Vagina (tissue), 2 donors: ENCODE data around the gene PARP4. TPM values are rescaled to one million over a fixed set of nuclear protein-coding genes. Genes with fewer than 3 reads are reported as not detected.
A peak's percentile ranks its signal among the peaks of the same experiment; 100 is the strongest.

Experiments used
- DNase-seq, 2 donors: peaks; one replicate each; pipeline ENCODE4 v3.0.0-alpha.2; 2017; ENCODE audit errors: extremely low spot score in 2 of 2
- H3K27ac ChIP-seq: fragments of 200-600 bp; sonication (generic); one replicate; pipeline ENCODE4 v1.5.1; 2019
- H3K27me3 ChIP-seq: fragments of 200-600 bp; sonication (generic); one replicate; pipeline ENCODE4 v1.5.1; 2019
- H3K36me3 ChIP-seq, 2 donors: fragments of 200-600 bp; sonication (generic); one replicate each; pipeline ENCODE4 v1.5.1; 2017 to 2019
- H3K4me1 ChIP-seq: fragments of 200-600 bp; sonication (generic); one replicate; pipeline ENCODE4 v1.5.1; 2019
- H3K4me3 ChIP-seq, 2 donors: fragments of 200-600 bp; sonication (generic); 1 replicate in 1 of 2; 2 replicates in 1 of 2; pipeline ENCODE4 v1.5.1; 2016 to 2019
- H3K9me3 ChIP-seq: fragments of 200-600 bp; sonication (generic); one replicate; pipeline ENCODE4 v1.5.1; 2019
- POLR2A ChIP-seq, 2 donors: fragments of 450-650 bp; IDR thresholded peaks; one replicate each; pipeline ENCODE4 v1.6.1; 2017; ENCODE audit warnings: antibody characterized with exemption in 2 of 2, mild to moderate bottlenecking in 2 of 2, moderate library complexity in 2 of 2
- POLR2AphosphoS5 ChIP-seq, 2 donors: sonication (generic); formaldehyde crosslinking; IDR thresholded peaks; one replicate each; pipeline ENCODE4 v1.9.0; 2017; ENCODE audit warnings: antibody characterized with exemption in 2 of 2, mild to moderate bottlenecking in 2 of 2, low read depth in 1 of 2; ENCODE audit not compliant: insufficient read depth in 1 of 2
- intact Hi-C: fragments of 100-400 bp; cut with DNase I; formaldehyde crosslinking; loops from one replicate; pipeline ENCODE4 v1.15.1; 2023
- total RNA-seq: library from RNA; depleted of rRNA; stranded (reverse); fragments of >200 nt; gene quantifications from one replicate; pipeline ENCODE4 v1.2.3, GENCODE V29; 2016
- TF ChIP-seq, protein P1 (sequence below), 3 experiments: fragments of 450-650 bp in 2 of 3; fragments of 200-600 bp in 1 of 3; sonication (generic) in 1 of 3; IDR thresholded peaks; one replicate each; pipeline ENCODE4 v1.5.1; 2017 to 2019; ENCODE audit warnings: antibody characterized with exemption in 3 of 3, mild to moderate bottlenecking in 2 of 3, moderate library complexity in 2 of 3

PARP4 gene
- total RNA-seq, 1 donor from 2014 or later, result 47.4 TPM

DNA sequence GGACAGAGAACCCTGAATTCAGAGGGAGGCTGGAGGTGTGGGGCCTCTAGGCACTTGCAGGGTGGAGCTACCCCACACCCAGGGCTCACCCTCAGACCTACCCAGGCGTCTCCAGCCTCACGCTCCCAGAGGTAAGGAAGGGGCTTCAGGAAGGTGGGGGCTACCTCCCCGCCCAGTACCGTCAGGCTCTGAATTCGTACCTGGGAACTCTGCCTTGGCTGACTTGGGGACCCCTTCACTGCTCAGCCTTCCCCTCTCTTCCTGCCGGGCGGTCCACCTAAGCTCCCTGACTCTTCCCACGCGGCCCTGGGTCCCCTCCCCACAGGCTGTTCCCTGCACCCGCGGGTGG is 28.5 kb upstream of the PARP4 start:
- Histone ChIP-seq H3K4me1 (peaks cover 14% of the 10 kb centered on the region), H3K9me3 (no peaks in the 10 kb centered on the region), H3K27ac (no peak overlapping the region), H3K36me3 (no peaks in the 10 kb centered on the region), H3K27me3 (no peaks in the 10 kb centered on the region), H3K4me3 (peak overlapping the region; percentile 32 to 42)
- intact Hi-C loops, result no loop called here
- TF ChIP-seq POLR2A (IDR thresholded peaks at IDR 0.05) (no peak), POLR2AphosphoS5 (IDR thresholded peaks at IDR 0.05; ENCODE audit: insufficient read depth in 1 of 2, low read depth in 1 of 2) (no peak)
- TF ChIP-seq, protein P1, sequence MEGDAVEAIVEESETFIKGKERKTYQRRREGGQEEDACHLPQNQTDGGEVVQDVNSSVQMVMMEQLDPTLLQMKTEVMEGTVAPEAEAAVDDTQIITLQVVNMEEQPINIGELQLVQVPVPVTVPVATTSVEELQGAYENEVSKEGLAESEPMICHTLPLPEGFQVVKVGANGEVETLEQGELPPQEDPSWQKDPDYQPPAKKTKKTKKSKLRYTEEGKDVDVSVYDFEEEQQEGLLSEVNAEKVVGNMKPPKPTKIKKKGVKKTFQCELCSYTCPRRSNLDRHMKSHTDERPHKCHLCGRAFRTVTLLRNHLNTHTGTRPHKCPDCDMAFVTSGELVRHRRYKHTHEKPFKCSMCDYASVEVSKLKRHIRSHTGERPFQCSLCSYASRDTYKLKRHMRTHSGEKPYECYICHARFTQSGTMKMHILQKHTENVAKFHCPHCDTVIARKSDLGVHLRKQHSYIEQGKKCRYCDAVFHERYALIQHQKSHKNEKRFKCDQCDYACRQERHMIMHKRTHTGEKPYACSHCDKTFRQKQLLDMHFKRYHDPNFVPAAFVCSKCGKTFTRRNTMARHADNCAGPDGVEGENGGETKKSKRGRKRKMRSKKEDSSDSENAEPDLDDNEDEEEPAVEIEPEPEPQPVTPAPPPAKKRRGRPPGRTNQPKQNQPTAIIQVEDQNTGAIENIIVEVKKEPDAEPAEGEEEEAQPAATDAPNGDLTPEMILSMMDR (IDR thresholded peaks at IDR 0.05), result no peak
- no peak for DNase-seq

DNA sequence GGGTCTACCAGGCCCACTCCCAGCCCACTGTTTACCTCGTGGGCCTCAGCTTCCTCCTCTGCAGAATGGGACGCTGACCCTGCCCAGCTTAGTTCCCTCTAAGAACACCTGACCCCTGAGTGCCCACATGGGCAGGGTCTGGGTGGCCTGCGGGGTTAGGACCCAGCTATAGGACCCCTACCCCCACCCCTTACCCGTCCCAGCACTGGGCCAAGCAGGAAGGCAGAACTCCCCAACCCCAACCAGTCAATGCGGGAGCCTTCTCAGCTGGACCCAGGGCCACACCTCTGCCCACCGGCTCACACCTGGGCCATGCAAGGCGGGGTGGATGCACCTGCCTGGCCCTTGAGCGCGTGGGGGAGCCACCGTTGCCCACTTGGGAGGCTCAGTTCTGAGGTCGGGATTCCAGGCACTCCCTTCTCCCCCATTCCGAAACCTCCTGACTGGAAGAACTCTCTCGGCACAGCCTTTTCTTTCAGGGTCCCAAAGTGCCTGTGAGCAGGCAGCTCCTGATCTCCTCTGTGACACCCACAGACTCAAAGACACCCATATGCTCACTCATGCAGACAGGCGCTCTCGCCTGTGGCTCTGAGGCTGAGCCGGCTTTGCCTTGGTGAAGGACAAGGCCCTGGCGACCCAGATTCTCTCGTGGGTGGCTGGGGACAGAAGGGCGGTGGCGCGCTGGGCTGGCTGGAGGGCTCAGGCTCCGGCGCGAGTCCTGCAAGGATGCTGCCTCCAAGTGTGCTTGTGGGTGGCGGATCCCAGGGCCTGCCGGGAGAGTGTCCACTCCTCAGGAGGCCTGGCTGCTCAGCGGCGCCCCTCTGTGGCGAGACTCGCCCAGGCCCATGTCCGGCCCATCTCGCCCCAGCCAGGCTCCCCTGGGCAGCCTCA is 27.9 kb upstream of the PARP4 start:
- intact Hi-C loops, result no loop called here
- H3K27ac ChIP-seq, result no peak overlapping the region
- H3K9me3 ChIP-seq, result no peaks in the 10 kb centered on the region
- DNase-seq, result no peak
- H3K27me3 ChIP-seq, result no peaks in the 10 kb centered on the region
- no peaks in the 10 kb centered on the region for H3K36me3 ChIP-seq
- H3K4me1 ChIP-seq, result peaks cover 14% of the 10 kb centered on the region
- H3K4me3 ChIP-seq, result no peak overlapping the region
- TF ChIP-seq POLR2A (IDR thresholded peaks at IDR 0.05), result no peak
- TF ChIP-seq POLR2AphosphoS5 (IDR thresholded peaks at IDR 0.05; ENCODE audit: insufficient read depth in 1 of 2, low read depth in 1 of 2), result no peak
- TF ChIP-seq, protein P1 (IDR thresholded peaks at IDR 0.05), result no peak

DNA sequence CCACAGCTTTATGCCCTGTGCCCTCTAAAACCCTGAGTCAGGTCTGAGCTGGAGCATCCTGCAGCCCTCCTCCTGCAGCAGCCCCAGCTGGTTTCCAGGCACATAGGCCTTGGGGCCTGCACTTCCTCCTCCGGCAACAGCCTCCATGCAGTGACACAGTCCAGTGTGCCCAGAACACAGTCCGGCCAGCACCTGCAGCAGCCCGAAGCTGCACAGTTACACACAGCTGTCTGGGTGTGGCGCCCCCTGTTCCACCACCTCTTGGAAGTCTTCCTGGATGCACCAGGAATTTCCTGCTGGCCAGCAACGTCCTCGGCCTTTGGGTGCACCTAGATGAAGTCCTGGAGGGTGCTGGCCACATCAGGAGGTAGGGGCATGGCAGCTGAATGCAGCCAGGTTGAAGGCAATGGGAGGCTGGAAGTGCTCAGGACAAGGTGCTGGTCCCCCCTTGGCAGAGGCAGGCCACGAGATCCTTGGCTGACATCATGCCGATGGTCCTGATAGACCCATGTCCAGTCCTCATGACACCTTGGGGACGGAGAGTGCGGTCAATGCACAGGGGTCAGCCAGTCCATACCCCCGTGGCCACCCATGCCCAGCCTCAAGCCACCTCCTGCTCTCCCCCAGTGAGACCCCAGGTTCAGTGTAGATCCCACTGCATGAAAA is 27.1 kb upstream of the PARP4 start:
- intact Hi-C loops, result no loop called here
- Histone ChIP-seq H3K36me3 (no peaks in the 10 kb centered on the region), H3K27me3 (no peaks in the 10 kb centered on the region), H3K4me3 (no peak overlapping the region), H3K27ac (no peak overlapping the region), H3K4me1 (peaks cover 14% of the 10 kb centered on the region), H3K9me3 (no peaks in the 10 kb centered on the region)
- no peak for DNase-seq
- TF ChIP-seq POLR2AphosphoS5 (IDR thresholded peaks at IDR 0.05; ENCODE audit: insufficient read depth in 1 of 2, low read depth in 1 of 2), result no peak
- TF ChIP-seq, protein P1 (IDR thresholded peaks at IDR 0.05), result no peak
- TF ChIP-seq POLR2A (IDR thresholded peaks at IDR 0.05), result no peak

DNA sequence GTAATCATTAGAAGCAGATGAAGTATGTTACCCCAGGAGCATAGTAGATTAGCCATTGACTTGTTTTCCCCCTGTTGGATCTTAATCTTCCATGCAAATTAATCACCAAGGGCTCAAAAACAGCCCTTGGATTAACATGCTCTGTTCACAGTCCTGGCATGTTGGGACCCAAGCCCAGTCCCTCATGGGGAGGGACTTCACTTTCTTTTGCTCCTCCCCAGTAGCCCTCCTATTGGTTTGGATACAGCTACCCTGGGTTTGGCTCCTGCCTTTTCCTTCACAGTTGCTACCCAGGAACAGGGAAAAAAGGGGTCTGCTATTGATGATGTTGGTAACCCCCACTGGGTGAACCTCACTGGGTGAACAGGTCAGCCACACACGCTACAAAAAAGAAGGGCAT is 16.9 kb upstream of the PARP4 start:
- Histone ChIP-seq H3K27me3 (no peaks in the 10 kb centered on the region), H3K27ac (no peak overlapping the region), H3K4me3 (no peak overlapping the region), H3K9me3 (no peaks in the 10 kb centered on the region), H3K36me3 (no peaks in the 10 kb centered on the region), H3K4me1 (no peaks in the 10 kb centered on the region)
- TF ChIP-seq, protein P1 (IDR thresholded peaks at IDR 0.05), result no peak
- TF ChIP-seq POLR2AphosphoS5 (IDR thresholded peaks at IDR 0.05; ENCODE audit: insufficient read depth in 1 of 2, low read depth in 1 of 2) (no peak), POLR2A (IDR thresholded peaks at IDR 0.05) (no peak)
- no peak for DNase-seq
- intact Hi-C loops, result no loop called here
